NCI-H345 treated with DMSO at 0.1 percent for 48 hours (cell line): ENCODE data around the gene CACNA2D3.

ENCODE experiments used
- DNase-seq: peaks from one replicate; lab custom pipeline; 2025; ENCODE audit not compliant: unreplicated experiment; lab: John Stamatoyannopoulos, UW

Gene CACNA2D3

GRCh38 chr3:54213907-54214306, 91.6 kb downstream of the CACNA2D3 start:
- no peak for DNase-seq

GRCh38 chr3:54214845-54215244, 92.5 kb downstream of the CACNA2D3 start:
- DNase-seq = no peak

GRCh38 chr3:54215521-54215920, 93.2 kb downstream of the CACNA2D3 start:
- no peak for DNase-seq

DNA sequence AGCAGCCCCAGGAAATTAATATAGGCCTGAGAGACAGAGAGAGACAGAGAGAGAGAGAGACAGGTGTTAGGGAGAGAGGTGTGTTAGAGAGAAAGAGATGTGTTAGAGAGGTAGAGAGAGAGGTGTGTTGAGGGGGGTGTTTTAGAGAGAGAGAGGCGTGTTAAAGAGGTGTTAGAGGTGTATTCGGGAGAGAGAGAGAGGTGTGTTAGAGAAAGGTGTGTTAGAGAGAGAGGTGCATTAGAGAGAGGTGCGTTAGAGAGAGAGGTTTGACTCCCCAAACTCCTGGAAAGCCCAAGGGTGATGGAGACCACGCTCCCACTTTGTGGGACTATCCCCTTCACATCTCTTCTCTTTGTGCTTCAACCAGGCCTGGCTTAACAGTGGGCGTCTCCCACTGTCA, 95.5 kb downstream of the CACNA2D3 start:
- no peak for DNase-seq

DNA sequence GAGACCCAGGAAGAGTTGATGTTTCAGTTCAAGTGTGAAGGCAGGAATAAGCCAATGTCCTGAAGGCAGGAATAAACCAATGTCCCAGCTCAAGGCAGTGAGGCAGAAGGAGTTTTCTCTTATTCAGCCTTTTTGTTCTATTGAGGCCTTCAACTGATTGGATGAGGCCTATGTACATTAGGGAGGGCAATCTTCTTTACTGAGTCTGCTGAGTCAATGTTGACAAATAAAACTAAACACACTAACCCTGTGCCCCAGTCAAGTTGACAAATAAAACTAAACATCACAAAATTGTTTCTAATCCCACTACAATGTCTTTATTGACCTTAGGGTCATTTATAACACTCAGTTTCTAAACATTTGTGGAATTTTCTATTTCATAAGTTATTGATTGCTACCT, 100.0 kb downstream of the CACNA2D3 start:
- DNase-seq = peak; percentile 23

- DNase-seq = peak; percentile 17
These were observed 100.7 kb downstream of the CACNA2D3 start for GRCh38 chr3:54223063-54223462.

DNA sequence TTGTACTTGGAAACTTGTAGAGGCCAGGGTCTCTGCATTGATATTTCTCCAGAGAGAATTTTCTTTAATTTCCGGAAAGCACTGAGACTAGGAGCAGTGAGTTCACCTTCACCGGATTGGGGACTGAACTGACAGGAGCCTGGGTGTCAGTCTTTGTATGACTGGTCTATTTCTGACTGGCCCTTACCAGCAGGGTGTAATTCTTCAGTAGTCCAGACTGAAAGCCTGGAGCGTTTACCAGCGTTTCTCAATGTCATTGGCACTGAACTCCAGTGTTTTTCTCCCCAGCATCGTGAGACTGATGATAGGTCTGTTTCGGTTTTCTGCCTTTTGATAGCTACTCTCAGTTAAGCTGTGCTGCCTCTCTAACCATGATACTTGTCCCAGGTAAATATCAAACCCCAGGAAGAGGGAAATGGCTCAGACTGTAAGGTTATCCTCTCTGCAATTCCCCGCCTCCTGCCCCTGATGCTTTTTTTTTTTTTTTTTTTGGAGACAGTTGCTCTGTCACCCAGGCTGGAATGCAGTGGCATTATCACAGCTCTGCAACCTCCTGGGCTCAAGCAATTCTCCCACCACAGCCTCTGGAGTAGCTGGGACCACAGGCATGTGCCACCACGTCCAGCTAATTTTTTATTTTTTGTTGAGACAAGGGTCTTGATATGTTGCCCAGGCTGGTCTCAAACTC, 103.6 kb downstream of the CACNA2D3 start:
- no peak for DNase-seq

DNA sequence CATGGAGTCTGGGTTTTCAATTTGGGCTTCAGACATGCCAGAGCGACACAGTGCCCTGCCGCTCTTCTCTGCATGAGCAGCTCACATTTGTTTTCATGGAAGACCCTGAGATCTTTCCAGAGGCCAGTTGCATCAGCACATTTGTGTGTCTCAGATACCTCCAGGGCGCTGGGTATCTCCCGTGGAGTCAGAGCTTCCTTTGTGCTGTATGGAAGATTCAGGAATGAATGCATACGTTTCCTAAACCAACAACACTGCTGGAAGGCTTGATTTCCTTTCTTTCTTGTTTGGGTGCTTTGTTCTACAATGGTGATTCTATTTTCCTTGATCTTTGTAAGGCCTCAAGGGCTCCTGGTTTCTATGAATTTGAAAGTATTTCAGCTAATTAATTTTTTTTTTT, 106.5 kb downstream of the CACNA2D3 start:
- no peak for DNase-seq

DNA sequence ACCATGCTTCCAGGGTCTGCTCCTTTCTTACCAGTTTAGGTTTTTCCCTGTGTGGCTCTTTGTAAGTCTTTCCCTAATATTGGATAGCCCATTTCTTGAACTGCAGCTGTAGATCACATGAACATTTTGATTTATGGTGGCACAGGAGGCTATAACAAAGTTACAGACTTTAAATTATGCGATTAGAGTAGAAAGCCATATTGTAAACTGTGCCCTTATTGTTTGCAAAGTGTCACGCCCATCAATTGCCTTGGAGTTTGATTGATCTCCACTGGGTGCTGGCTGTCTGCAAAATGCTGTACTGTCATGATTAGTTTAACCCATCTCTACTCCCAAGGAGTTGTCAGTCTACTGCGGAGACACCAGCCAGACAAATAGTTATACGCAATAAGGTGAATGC, 110.3 kb downstream of the CACNA2D3 start:
- DNase-seq = no peak

DNA sequence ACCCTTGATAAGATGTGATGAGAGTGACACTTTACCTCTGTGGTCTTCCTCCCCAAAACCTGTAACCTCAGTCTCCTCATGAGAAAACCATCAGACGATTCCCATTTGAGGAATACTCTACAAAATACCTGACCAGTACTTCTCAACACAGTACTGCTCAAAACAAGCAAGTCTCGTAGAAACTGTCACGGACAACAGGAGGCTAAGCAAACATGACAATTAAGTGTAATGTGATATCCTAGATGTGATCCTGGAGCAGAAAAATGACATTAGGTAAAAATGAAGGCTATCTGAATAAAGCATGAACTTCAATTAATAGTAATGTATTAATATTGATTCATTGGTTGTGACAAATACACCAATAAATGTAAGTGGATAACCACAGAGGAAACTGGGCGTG, 113.6 kb downstream of the CACNA2D3 start:
- DNase-seq = no peak

- DNase-seq = no peak
These were observed 114.8 kb downstream of the CACNA2D3 start for GRCh38 chr3:54237109-54237508.

- no peak for DNase-seq
These were observed 115.6 kb downstream of the CACNA2D3 start for GRCh38 chr3:54237788-54238502.

DNA sequence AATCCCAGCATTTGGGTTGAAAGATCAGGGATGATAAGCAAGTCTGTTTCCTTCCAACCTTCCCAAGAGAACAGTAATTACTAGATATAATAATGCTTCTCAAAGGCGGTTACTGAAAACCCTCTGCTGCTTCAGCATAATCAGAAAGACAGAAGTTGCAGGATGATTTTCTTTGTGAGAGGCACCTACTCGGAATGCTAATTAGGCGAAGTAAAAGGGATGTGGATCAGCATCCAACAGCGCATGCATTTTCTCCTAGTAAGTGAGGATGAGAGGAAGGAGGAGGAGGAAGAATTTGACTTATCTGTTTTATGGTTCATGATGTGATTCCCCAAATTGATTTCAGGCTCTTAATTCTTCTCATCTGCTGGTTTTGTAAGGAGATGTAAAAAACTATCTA, 118.0 kb downstream of the CACNA2D3 start:
- no peak for DNase-seq

DNA sequence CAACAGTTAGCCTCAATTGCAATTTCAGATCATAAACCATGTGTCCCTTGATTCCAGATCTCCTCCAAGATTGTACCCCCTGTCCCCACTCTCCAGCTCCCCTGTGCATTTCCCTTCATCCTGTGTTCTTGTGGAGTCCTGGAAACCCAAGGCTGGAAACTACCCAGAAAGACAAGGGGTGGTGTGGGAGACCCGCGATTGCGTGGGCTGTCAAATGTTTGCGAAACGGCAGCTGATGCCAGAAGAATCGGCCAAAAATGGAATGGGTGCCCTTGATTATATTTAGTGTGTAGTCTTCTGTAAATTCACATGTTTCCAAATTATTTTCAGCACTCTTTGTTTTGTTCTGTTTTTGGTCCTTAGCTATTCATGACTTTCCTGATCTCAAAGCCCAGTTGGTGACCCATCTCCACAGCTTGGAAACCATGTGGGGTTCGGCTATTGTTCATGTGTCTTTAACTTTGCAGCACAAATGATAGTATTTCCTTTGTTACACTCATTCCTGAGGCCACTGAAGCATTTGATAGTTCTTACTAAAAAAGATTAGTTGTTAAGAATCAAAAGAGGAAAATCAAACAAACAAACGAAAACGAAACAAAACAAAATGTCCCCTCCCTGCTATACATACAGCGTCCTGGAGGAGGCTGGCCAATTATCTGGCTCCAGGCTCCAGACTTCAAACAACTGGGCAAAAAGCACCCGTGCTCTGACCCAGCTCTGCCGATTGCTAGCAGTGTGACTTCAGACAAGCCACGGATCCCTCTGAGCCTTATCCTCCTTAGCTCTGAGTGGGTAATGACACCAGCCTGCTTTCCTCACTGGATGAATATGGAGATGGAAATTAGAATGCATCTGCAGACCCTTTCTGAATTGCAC, 120.9 kb downstream of the CACNA2D3 start:
- no peak for DNase-seq

DNA sequence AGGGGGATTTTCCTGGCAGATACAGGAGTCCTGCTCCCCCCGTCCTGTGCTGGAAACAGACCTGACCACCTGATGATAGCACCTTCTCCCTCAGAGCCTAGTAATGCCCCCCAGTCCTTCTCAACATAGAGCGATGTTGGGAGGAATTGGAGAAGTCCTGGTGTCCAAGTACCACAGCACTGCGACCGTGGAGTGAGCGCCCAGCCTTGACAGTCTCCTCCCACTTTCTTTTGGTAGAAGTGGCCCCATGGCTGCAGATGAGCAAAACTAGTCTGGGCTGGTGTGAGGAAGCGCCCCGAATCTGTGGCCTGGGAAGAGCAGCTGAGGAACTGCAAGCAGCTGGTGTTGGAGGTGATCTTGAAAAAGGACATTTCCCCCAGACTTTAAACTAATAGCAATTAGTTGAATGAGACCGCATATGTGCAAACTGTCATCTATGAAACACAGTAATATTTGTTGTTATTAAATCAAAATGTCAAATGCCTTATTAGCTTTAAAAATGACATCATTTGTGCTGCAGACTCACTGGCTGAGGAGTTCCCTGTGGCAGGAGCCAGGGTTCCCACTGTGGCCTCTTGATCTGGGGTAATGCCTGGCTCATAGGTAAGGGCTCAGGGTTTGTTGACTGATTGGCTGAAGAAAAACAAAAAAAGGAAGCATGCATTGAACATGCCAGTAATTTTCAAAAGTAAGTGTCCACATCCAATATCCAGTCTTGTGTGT, 121.8 kb downstream of the CACNA2D3 start:
- no peak for DNase-seq

DNA sequence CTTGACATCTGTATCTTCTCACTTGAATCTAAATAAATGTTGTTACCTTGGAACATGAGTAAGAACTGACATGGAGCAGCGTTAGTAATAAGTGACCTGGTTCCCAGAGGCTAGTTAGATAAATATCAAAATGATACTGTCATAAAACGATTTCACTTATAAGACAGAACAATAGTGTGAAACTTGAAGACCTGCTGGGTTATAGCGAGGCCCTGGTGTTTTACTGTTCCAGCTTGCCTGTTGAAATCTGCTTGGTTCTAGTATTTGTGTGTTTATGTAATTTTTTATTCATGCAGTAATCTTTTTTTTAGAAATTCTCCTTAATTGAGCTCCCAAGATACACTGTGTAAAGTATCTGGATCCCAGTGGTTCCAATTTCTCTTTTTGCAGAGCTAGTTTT, 129.4 kb downstream of the CACNA2D3 start:
- no peak for DNase-seq

DNA sequence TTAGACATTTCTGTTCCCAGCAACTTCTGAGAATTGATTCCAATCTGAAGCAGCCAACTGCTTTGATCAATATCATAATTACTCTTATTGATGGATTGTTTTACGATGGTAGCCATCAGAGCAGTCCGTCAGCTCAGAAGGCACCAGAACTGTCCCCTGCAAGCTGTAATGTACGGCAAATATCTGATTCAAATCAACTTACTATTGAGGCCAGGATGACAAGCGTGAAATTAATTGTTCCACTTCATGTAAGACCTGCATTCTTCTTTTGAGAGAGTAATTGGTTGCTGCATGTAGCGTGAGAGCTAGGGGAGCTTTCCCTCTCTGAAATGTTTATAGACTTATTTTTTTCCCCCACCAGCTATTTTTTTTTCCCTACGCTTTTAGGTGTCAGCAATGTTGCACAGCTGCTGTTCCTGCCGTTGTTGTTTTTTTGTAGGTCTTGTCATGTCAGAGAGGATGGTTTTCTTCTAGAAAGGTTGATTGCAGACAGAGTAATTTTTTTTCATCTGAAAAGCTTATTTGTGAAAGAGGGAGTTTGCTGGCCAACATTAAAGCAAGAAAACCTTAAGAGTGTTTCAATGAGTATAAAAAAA, 134.9 kb downstream of the CACNA2D3 start:
- DNase-seq = peak; percentile 27

DNA sequence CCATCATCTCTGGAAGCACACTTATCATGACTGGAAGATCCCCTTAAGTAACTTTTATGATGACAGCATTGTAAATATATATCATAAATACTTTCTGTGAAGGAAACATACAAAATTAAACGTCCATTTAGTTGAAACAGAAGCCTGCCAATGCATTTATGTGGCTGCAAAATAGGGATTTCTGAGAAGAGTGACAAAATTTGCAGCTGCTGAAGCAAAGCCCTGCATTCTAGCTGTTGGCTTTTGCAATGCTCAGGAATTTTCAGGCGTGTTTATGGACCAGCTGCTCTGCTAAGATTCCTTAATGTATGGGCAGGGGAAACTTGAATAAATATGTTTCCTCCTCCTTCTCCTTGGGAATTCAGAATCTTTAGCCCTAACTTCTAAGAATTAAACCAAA, 137.3 kb downstream of the CACNA2D3 start:
- DNase-seq = no peak

DNA sequence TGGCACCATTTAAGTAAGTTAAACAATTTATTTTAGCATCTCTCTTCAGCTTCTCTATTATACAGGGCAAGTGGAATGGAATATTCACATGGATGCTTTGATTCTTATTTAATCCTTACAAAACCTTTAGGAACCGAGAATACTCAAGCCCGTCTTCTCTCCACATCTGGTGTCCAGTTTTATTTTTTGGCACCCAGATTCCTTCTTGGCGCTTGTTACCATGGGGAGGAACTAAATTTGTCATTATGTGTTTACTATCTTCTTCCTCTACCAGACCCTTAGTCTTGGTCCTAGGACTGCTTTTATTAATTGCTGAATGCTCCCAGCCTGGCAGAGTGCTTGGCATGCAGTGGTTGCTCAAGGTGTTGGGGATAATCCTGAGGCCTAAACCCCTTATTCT, 138.8 kb downstream of the CACNA2D3 start:
- no peak for DNase-seq

GRCh38 chr3:54262541-54262940, 140.2 kb downstream of the CACNA2D3 start:
- DNase-seq = no peak

- no peak for DNase-seq
These were observed 140.6 kb downstream of the CACNA2D3 start for GRCh38 chr3:54262946-54263345.
